ENCODE measurements around the gene ADARB2. TPM values are rescaled to one million over a fixed set of nuclear protein-coding genes. Genes with fewer than 3 reads are reported as not detected.

ADARB2 gene
- total and polyA plus RNA-seq, 3 experiments from 2014 or later: not detected

GRCh38 chr10:1629326-1630198 is 107.8 kb downstream of the ADARB2 start:
- Mint-ChIP-seq H3K9me3 (peaks cover 0 to 2% (median 0%) of the 10 kb centered on the region in 5 donors), H3K4me3 (no peak overlapping the region), H3K4me1 (peaks cover 0 to 8% (median 0%) of the 10 kb centered on the region in 3 donors), H3K36me3 (no peaks in the 10 kb centered on the region), H3K27me3 (peaks cover 2 to 8% of the 10 kb centered on the region in 2 donors), H3K27ac (peak overlapping the region in 1 of 8 donors; percentile 85)
- Histone ChIP-seq H3K9me3 (ENCODE audit: low read length) (no peaks in the 10 kb centered on the region), H3K4me3 (ENCODE audit: low read length) (no peak overlapping the region), H3K4me1 (ENCODE audit: insufficient read depth, low read length) (no peaks in the 10 kb centered on the region), H3K27ac (ENCODE audit: low read depth, low read length) (no peak overlapping the region), H3K27me3 (ENCODE audit: insufficient read depth, low read length, poor library complexity, severe bottlenecking) (no peaks in the 10 kb centered on the region), H3K36me3 (ENCODE audit: insufficient read depth, low read length) (no peaks in the 10 kb centered on the region)
- CTCF ChIA-PET: no interaction called here
- POLR2A ChIA-PET: no interaction called here
- no peak for DNase-seq

GRCh38 chr10:1628757-1629156 is 108.6 kb downstream of the ADARB2 start:
- ChIA-PET CTCF (no interaction called here), POLR2A (no interaction called here)
- H3K27ac Mint-ChIP-seq: no peak overlapping the region
- no peak overlapping the region for H3K4me3 Mint-ChIP-seq
- H3K27me3 Mint-ChIP-seq: peaks cover 2 to 8% of the 10 kb centered on the region in 2 donors
- Histone ChIP-seq H3K4me1 (ENCODE audit: insufficient read depth, low read length) (no peaks in the 10 kb centered on the region), H3K36me3 (ENCODE audit: insufficient read depth, low read length) (no peaks in the 10 kb centered on the region), H3K4me3 (ENCODE audit: low read length) (no peak overlapping the region), H3K27ac (ENCODE audit: low read depth, low read length) (no peak overlapping the region), H3K27me3 (ENCODE audit: insufficient read depth, low read length, poor library complexity, severe bottlenecking) (no peaks in the 10 kb centered on the region), H3K9me3 (ENCODE audit: low read length) (no peaks in the 10 kb centered on the region)
- no peak for DNase-seq
- H3K36me3 Mint-ChIP-seq: no peaks in the 10 kb centered on the region
- peaks cover 0 to 8% (median 0%) of the 10 kb centered on the region in 3 donors for H3K4me1 Mint-ChIP-seq
- H3K9me3 Mint-ChIP-seq: peaks cover 0 to 2% (median 0%) of the 10 kb centered on the region in 5 donors

GRCh38 chr10:1627945-1628344 is 109.4 kb downstream of the ADARB2 start:
- Mint-ChIP-seq H3K36me3 (no peaks in the 10 kb centered on the region), H3K4me3 (no peak overlapping the region), H3K27ac (no peak overlapping the region), H3K27me3 (peaks cover 2 to 8% of the 10 kb centered on the region in 2 donors), H3K4me1 (peaks cover 0 to 8% (median 0%) of the 10 kb centered on the region in 3 donors), H3K9me3 (peaks cover 0 to 2% (median 0%) of the 10 kb centered on the region in 5 donors)
- ChIA-PET CTCF (no interaction called here), POLR2A (no interaction called here)
- no peaks in the 10 kb centered on the region for H3K9me3 ChIP-seq (ENCODE audit: low read length)
- DNase-seq: no peak
- H3K27me3 ChIP-seq (ENCODE audit: insufficient read depth, low read length, poor library complexity, severe bottlenecking): no peaks in the 10 kb centered on the region
- no peaks in the 10 kb centered on the region for H3K36me3 ChIP-seq (ENCODE audit: insufficient read depth, low read length)
- H3K4me1 ChIP-seq (ENCODE audit: insufficient read depth, low read length): no peaks in the 10 kb centered on the region
- H3K4me3 ChIP-seq (ENCODE audit: low read length): no peak overlapping the region
- no peak overlapping the region for H3K27ac ChIP-seq (ENCODE audit: low read depth, low read length)

GRCh38 chr10:1626835-1627234 is 110.5 kb downstream of the ADARB2 start:
- Mint-ChIP-seq H3K36me3 (no peaks in the 10 kb centered on the region), H3K4me1 (peaks cover 0 to 8% (median 0%) of the 10 kb centered on the region in 3 donors), H3K27me3 (peaks cover 4 to 5% of the 10 kb centered on the region in 2 donors), H3K27ac (no peak overlapping the region), H3K4me3 (no peak overlapping the region), H3K9me3 (peaks cover 0 to 2% (median 0%) of the 10 kb centered on the region in 5 donors)
- DNase-seq: no peak
- Histone ChIP-seq H3K27me3 (ENCODE audit: insufficient read depth, low read length, poor library complexity, severe bottlenecking) (no peaks in the 10 kb centered on the region), H3K4me1 (ENCODE audit: insufficient read depth, low read length) (no peaks in the 10 kb centered on the region), H3K27ac (ENCODE audit: low read depth, low read length) (no peak overlapping the region), H3K9me3 (ENCODE audit: low read length) (no peaks in the 10 kb centered on the region), H3K36me3 (ENCODE audit: insufficient read depth, low read length) (no peaks in the 10 kb centered on the region), H3K4me3 (ENCODE audit: low read length) (no peak overlapping the region)
- POLR2A ChIA-PET: no interaction called here
- CTCF ChIA-PET: no interaction called here

- Histone ChIP-seq H3K27me3 (ENCODE audit: insufficient read depth, low read length, poor library complexity, severe bottlenecking) (no peaks in the 10 kb centered on the region), H3K4me3 (ENCODE audit: low read length) (no peak overlapping the region), H3K4me1 (ENCODE audit: insufficient read depth, low read length) (no peaks in the 10 kb centered on the region), H3K36me3 (ENCODE audit: insufficient read depth, low read length) (no peaks in the 10 kb centered on the region), H3K9me3 (ENCODE audit: low read length) (no peaks in the 10 kb centered on the region), H3K27ac (ENCODE audit: low read depth, low read length) (no peak overlapping the region)
- H3K9me3 Mint-ChIP-seq: peaks cover 0 to 2% (median 0%) of the 10 kb centered on the region in 5 donors
- H3K36me3 Mint-ChIP-seq: no peaks in the 10 kb centered on the region
- H3K27ac Mint-ChIP-seq: no peak overlapping the region
- H3K4me3 Mint-ChIP-seq: no peak overlapping the region
- peaks cover 2 to 4% of the 10 kb centered on the region in 2 donors for H3K27me3 Mint-ChIP-seq
- H3K4me1 Mint-ChIP-seq: peaks cover 0 to 3% (median 0%) of the 10 kb centered on the region in 3 donors
- no peak for DNase-seq
- POLR2A ChIA-PET: no interaction called here
- CTCF ChIA-PET: no interaction called here
Measured at GRCh38 chr10:1626410-1626809, 110.9 kb downstream of the ADARB2 start.

GRCh38 chr10:1625731-1626130 is 111.6 kb downstream of the ADARB2 start:
- Mint-ChIP-seq H3K27me3 (peaks cover 0 to 4% of the 10 kb centered on the region in 2 donors), H3K27ac (no peak overlapping the region), H3K36me3 (no peaks in the 10 kb centered on the region), H3K4me3 (no peak overlapping the region), H3K9me3 (peaks cover 0 to 2% (median 0%) of the 10 kb centered on the region in 5 donors), H3K4me1 (no peaks in the 10 kb centered on the region)
- Histone ChIP-seq H3K4me1 (ENCODE audit: insufficient read depth, low read length) (no peaks in the 10 kb centered on the region), H3K4me3 (ENCODE audit: low read length) (no peak overlapping the region), H3K27ac (ENCODE audit: low read depth, low read length) (no peak overlapping the region), H3K36me3 (ENCODE audit: insufficient read depth, low read length) (no peaks in the 10 kb centered on the region), H3K9me3 (ENCODE audit: low read length) (no peaks in the 10 kb centered on the region), H3K27me3 (ENCODE audit: insufficient read depth, low read length, poor library complexity, severe bottlenecking) (no peaks in the 10 kb centered on the region)
- CTCF ChIA-PET: no interaction called here
- POLR2A ChIA-PET: no interaction called here
- DNase-seq: no peak

- Mint-ChIP-seq H3K27ac (no peak overlapping the region), H3K27me3 (peaks cover 0 to 5% of the 10 kb centered on the region in 2 donors), H3K4me3 (no peak overlapping the region), H3K36me3 (no peaks in the 10 kb centered on the region), H3K9me3 (peaks cover 0 to 2% (median 0%) of the 10 kb centered on the region in 5 donors), H3K4me1 (no peaks in the 10 kb centered on the region)
- H3K4me1 ChIP-seq (ENCODE audit: insufficient read depth, low read length): no peaks in the 10 kb centered on the region
- POLR2A ChIA-PET: no interaction called here
- H3K4me3 ChIP-seq (ENCODE audit: low read length): no peak overlapping the region
- CTCF ChIA-PET: no interaction called here
- no peaks in the 10 kb centered on the region for H3K27me3 ChIP-seq (ENCODE audit: insufficient read depth, low read length, poor library complexity, severe bottlenecking)
- H3K36me3 ChIP-seq (ENCODE audit: insufficient read depth, low read length): no peaks in the 10 kb centered on the region
- no peaks in the 10 kb centered on the region for H3K9me3 ChIP-seq (ENCODE audit: low read length)
- H3K27ac ChIP-seq (ENCODE audit: low read depth, low read length): no peak overlapping the region
- DNase-seq: no peak
Measured at GRCh38 chr10:1625079-1625478, 112.2 kb downstream of the ADARB2 start.

- Histone ChIP-seq H3K27ac (ENCODE audit: low read depth, low read length) (no peak overlapping the region), H3K4me3 (ENCODE audit: low read length) (no peak overlapping the region), H3K9me3 (ENCODE audit: low read length) (no peaks in the 10 kb centered on the region), H3K4me1 (ENCODE audit: insufficient read depth, low read length) (no peaks in the 10 kb centered on the region), H3K27me3 (ENCODE audit: insufficient read depth, low read length, poor library complexity, severe bottlenecking) (no peaks in the 10 kb centered on the region), H3K36me3 (ENCODE audit: insufficient read depth, low read length) (no peaks in the 10 kb centered on the region)
- H3K27me3 Mint-ChIP-seq: peaks cover 0 to 5% of the 10 kb centered on the region in 2 donors
- ChIA-PET CTCF (no interaction called here), POLR2A (no interaction called here)
- H3K4me3 Mint-ChIP-seq: no peak overlapping the region
- H3K36me3 Mint-ChIP-seq: no peaks in the 10 kb centered on the region
- DNase-seq: no peak
- no peaks in the 10 kb centered on the region for H3K9me3 Mint-ChIP-seq
- H3K27ac Mint-ChIP-seq: no peak overlapping the region
- no peaks in the 10 kb centered on the region for H3K4me1 Mint-ChIP-seq
Measured at GRCh38 chr10:1624240-1624639, 113.1 kb downstream of the ADARB2 start.
